Liver (tissue), 3 donors: ENCODE results near the gene IL1RAPL2.

Experiments
- EGR1 ChIP-seq, 2 donors: IDR thresholded peaks; 2 replicates each; pipeline ENCODE4 v1.6.1; 2016 to 2018; ENCODE audit warnings: antibody characterized with exemption in 2 of 2, low read depth in 2 of 2
- RXRA ChIP-seq, 2 donors: IDR thresholded peaks; 2 replicates each; pipeline ENCODE4 v1.6.1; 2017 to 2018; ENCODE audit warnings: antibody characterized with exemption in 2 of 2, mild to moderate bottlenecking in 1 of 2
- YY1 ChIP-seq: IDR thresholded peaks from 2 replicates; pipeline ENCODE4 v1.6.1; 2016; ENCODE audit warnings: antibody characterized with exemption, mild to moderate bottlenecking
- TF ChIP-seq, protein P1 (sequence below): IDR thresholded peaks from 2 replicates; pipeline ENCODE4 v1.6.1; 2016; ENCODE audit warnings: antibody characterized with exemption
- TF ChIP-seq, protein P2 (sequence below): fragments of 150-350 bp; IDR thresholded peaks from 2 replicates; pipeline ENCODE4 v1.5.1; 2017; ENCODE audit warnings: improper control_type of control experiment, low read depth, low read length; ENCODE audit not compliant: missing input control
- donor health status: healthy.
- donor health status: healthy.

DNA sequence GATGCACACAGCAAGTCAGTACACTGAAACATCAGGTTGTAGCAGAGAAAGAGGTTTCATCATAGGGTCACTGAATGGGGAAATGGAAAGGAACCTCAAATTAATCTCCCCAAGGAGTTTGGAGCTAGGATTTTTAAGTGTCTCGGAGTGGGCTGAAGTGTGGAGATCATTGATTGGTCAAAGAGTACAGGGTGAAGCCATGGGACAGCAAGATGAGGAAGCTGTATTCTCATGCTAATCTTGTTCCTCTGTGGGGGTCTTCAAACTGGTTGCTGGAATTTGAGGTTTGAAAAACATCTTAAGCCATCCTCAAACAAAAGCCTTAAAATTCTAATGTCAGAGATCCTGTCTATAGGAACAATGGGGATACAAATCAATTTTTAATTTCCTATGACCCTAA lies 733.3 kb downstream of the IL1RAPL2 start:
- TF ChIP-seq EGR1 (IDR thresholded peaks at IDR 0.05; ENCODE audit: low read depth in 2 of 2) (no peak), RXRA (IDR thresholded peaks at IDR 0.05) (no peak), YY1 (no peak)
- TF ChIP-seq, protein P1, sequence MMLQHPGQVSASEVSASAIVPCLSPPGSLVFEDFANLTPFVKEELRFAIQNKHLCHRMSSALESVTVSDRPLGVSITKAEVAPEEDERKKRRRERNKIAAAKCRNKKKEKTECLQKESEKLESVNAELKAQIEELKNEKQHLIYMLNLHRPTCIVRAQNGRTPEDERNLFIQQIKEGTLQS, result no peak
- TF ChIP-seq, protein P2, sequence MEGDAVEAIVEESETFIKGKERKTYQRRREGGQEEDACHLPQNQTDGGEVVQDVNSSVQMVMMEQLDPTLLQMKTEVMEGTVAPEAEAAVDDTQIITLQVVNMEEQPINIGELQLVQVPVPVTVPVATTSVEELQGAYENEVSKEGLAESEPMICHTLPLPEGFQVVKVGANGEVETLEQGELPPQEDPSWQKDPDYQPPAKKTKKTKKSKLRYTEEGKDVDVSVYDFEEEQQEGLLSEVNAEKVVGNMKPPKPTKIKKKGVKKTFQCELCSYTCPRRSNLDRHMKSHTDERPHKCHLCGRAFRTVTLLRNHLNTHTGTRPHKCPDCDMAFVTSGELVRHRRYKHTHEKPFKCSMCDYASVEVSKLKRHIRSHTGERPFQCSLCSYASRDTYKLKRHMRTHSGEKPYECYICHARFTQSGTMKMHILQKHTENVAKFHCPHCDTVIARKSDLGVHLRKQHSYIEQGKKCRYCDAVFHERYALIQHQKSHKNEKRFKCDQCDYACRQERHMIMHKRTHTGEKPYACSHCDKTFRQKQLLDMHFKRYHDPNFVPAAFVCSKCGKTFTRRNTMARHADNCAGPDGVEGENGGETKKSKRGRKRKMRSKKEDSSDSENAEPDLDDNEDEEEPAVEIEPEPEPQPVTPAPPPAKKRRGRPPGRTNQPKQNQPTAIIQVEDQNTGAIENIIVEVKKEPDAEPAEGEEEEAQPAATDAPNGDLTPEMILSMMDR, result no peak
